GM21529 (cell line): ENCODE measurements around the gene MAP3K21.

ENCODE experiments used
- ATAC-seq: cut with Tn5 transposase; IDR thresholded peaks from one replicate; pipeline ENCODE4 v1.9.1; 2021; ENCODE audit not compliant: unreplicated experiment

Gene MAP3K21

DNA sequence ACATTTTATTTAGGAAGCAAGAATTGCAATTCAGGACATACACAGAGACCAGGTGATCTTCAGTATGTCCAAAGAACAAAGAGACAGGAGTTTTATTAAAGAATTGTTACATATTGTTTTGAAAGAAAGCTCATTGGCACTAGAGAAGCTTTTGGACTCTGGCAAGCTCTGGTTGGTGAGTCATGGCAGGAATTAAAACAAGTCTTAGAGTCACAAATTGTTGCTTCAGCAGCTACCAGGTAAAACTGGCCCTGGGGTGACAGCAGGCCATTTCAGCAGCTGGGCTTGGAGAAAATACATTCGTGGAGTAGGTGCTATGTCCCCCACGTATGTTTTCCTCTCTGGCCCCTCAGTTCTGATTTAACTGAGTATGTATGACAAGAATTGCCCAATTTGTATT, 58.8 kb downstream of the MAP3K21 start:
- ATAC-seq: no peak

- ATAC-seq: no peak
These were observed 60.1 kb downstream of the MAP3K21 start for GRCh38 chr1:233387585-233387984.

GRCh38 chr1:233389169-233389568, 61.6 kb downstream of the MAP3K21 start:
- ATAC-seq: no peak

- no peak for ATAC-seq
These were observed 62.4 kb downstream of the MAP3K21 start for GRCh38 chr1:233389893-233390292.

GRCh38 chr1:233390842-233391737, 63.6 kb downstream of the MAP3K21 start:
- no peak for ATAC-seq

DNA sequence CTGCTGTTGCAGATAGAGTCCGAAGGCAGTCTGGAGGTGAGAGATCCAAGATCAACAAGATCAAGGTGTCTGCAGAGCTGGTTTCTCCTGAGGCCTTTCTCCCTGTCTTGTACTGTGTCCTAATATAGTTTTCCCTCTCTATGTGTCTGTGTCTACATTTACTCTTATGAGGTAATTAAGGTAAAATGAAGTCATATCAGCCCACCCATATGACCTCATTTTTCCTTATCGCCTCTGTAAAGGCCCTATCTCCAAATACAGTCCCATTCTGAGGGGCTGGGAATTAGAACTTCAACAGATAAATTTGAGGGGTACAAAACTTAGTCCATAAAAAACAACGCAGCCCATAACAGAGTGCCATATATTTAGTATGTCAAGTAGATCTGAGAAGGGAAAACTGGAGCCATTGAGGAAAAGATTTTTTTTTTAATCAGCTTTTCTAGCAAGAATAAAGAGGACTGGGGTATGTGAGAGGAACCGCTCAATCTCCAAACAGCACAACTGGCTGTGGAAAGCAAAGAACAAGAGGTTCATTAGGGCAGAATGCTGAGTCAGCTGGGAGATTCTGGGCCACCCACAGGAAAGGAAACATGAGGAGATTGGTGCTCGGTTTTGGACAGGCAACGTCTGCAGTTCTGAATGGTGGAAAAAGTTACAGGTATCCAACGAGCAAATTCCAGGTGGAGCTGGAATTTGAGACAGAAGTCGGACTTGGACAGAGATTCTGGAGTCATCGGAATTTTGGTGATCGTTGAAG, 65.7 kb downstream of the MAP3K21 start:
- no peak for ATAC-seq

- no peak for ATAC-seq
These were observed 66.6 kb downstream of the MAP3K21 start for GRCh38 chr1:233393926-233394680.

GRCh38 chr1:233394860-233395717, 67.6 kb downstream of the MAP3K21 start:
- peak; percentile 86 for ATAC-seq

DNA sequence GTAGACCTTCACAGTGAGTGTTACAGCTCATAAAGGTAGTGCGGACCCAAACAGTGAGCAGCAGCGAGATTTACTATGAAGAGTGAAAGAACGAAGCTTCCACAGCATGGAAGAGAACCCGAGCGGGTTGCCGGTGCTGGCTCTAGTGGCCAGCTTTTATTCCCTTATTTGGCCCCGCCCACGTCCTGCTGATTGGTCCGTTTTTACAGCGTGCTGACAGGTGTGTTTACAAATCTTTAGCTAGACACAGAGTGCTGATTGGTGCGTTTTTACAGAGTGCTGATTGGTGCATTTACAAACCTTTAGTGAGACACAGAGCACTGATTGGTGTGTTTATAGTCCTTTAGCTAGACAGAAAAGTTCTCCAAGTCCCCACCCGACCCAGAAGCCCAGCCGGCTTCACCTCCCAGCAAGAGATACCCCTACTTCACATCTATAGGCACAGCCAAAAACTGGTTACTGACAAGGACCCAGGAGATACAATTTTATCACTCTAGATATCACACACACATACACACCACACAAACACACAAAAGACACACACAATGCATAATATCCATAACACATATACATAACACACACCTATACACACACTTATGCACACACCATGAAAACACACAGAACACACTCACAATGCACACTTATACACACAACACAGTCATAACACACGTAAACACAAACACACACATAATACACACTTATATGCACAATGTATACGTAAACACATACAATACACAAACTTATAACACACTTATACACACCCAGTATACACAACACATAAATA, 68.5 kb downstream of the MAP3K21 start:
- no peak for ATAC-seq

GRCh38 chr1:233406339-233406960, 78.9 kb downstream of the MAP3K21 start:
- ATAC-seq: no peak

- no peak for ATAC-seq
These were observed 79.6 kb downstream of the MAP3K21 start for GRCh38 chr1:233406994-233407631.

DNA sequence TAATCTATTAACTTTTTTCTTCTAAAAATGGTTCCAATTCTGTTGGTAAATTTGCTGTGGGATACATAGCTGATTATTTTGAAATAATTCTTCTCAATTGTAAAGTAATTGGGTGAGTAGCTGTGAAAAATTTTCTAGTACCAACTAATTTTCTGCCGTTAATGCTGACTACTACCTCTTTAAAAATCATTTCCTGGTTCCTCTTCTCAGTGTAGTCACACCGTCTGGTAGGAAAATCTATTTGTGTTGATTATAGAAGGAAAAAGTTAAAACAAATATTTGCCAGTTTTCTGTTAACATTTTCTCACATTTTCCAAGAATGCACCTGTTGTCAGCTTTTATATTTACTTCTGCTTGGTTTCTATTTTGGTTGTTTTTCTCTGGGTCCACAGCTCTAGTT, 82.0 kb downstream of the MAP3K21 start:
- no peak for ATAC-seq

DNA sequence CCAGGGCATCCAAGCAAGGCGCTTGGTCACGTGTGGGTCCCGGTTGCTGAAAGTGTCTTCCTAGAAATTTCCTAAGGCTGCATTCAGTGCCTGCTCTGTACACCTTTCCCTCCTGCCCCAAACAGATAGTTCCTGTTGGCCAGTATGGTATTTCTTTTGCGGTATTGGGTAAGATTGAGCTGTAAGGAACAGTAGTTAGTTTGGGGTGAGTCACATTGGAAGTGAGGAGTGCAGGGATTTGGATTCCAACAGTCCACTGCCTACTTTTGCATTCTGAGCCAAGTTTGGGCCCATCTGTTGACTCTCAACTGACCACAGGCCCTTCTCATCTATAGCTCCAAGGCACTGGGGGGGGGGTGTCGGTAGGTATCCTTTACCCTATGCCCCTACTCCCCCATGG, 83.4 kb downstream of the MAP3K21 start:
- no peak for ATAC-seq

DNA sequence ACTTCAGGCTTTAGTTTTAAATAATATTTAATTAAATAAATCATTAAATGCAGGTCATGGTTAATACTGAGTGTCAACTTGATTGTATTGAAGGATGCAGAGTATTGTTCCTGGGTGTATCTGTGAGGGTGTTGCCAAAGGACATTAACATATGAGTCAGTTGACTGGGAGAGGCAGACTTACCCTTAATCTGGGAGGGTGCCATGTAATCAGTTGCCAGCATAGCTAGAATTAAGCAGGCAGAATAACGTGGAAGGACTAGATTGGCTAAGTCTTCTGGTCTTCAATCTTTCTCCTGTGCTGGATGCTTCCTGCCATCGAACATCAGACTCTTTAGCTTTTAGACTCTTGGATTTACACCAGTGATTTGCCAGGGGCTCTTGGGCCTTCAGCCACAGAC, 85.3 kb downstream of the MAP3K21 start:
- ATAC-seq: no peak

- ATAC-seq: no peak
These were observed 93.8 kb downstream of the MAP3K21 start for GRCh38 chr1:233421293-233421692.

GRCh38 chr1:233424779-233425178, 97.3 kb downstream of the MAP3K21 start:
- no peak for ATAC-seq

GRCh38 chr1:233427907-233428306, 100.4 kb downstream of the MAP3K21 start:
- no peak for ATAC-seq

GRCh38 chr1:233431753-233432403, 104.4 kb downstream of the MAP3K21 start:
- ATAC-seq: no peak
